ENCODE measurements around the gene NKX3-2.

DNA sequence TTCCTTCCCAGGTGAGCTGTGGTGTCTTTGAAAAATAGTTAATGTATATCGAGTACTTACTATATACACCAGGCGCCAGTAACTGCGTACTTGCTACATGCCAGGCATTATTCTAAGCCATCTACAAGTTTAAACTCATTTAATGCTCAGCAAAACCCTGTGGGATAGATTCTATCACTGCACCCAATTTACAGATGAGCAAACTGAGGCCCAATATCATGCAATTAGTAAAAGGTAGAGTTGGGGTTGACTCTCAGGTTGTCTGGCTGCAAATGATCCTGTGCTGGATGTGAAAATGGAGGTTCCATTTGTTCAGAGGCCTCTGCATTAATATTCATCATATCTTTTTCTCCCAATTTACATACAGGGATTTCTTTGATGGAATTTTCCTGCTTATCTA is 17.6 kb downstream of the NKX3-2 start:
- TF ChIP-seq, protein P1, sequence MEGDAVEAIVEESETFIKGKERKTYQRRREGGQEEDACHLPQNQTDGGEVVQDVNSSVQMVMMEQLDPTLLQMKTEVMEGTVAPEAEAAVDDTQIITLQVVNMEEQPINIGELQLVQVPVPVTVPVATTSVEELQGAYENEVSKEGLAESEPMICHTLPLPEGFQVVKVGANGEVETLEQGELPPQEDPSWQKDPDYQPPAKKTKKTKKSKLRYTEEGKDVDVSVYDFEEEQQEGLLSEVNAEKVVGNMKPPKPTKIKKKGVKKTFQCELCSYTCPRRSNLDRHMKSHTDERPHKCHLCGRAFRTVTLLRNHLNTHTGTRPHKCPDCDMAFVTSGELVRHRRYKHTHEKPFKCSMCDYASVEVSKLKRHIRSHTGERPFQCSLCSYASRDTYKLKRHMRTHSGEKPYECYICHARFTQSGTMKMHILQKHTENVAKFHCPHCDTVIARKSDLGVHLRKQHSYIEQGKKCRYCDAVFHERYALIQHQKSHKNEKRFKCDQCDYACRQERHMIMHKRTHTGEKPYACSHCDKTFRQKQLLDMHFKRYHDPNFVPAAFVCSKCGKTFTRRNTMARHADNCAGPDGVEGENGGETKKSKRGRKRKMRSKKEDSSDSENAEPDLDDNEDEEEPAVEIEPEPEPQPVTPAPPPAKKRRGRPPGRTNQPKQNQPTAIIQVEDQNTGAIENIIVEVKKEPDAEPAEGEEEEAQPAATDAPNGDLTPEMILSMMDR (conservative IDR thresholded peaks at IDR 0.05; ENCODE audit: low read depth, low read length) = no peak
- no peak for TF ChIP-seq EZH2 (IDR thresholded peaks at IDR 0.05; ENCODE audit: borderline replicate concordance, low read depth, low read length, poor library complexity, severe bottlenecking)

Data from A673 (cell line).